Endothelial cell of umbilical vein (primary cell): Measurements from ENCODE around the gene SKP1. TPM values are rescaled to one million over a fixed set of nuclear protein-coding genes. Genes with fewer than 3 reads are reported as not detected.

Source experiments
- BruUV-seq: library from RNA; stranded (reverse); fragments of 400-500 nt; replicated peaks from 2 replicates; lab custom pipeline; 2021; lab: Mats Ljungman, UMichigan
- CTCF ChIA-PET: fragments of 300-600, 350-600 bp; sonication (Branson Sonifier 250); formaldehyde crosslinking; loops from one replicate; lab custom pipeline; 2021; ENCODE audit warnings: antibody characterized with exemption, inconsistent platforms; lab: Charles Lee
- POLR2A ChIA-PET: fragments of 300-600, 350-600 bp; sonication (Branson Sonifier 250); formaldehyde crosslinking; loops from one replicate; lab custom pipeline; 2021; ENCODE audit warnings: antibody characterized with exemption, inconsistent platforms; lab: Charles Lee
- DNase-seq: peaks from one replicate; pipeline ENCODE4 v3.0.0-alpha.2; 2011; ENCODE audit warnings: low read depth, low spot score
- FAIRE-seq: peaks from 2 replicates; lab custom pipeline; 2011; peaks lifted over from hg19 to GRCh38; lab: Jason Lieb, UNC
- H2AFZ ChIP-seq: 2 replicates; pipeline ENCODE4 v1.6.0; 2012; ENCODE audit warnings: low read depth, low read length, control low read depth, inconsistent platforms
- H3K27ac ChIP-seq: 2 replicates; pipeline ENCODE4 v1.5.1; 2011; ENCODE audit warnings: low read depth, mild to moderate bottlenecking, control low read depth, low read length, moderate library complexity; ENCODE audit not compliant: insufficient read depth
- H3K27me3 ChIP-seq, 2 experiments: 2 replicates each; pipeline versions ENCODE4 v1.6.0 to v1.6.1; 2011; ENCODE audit warnings: low read length in 2 of 2, mixed read lengths in 1 of 2; ENCODE audit not compliant: control insufficient read depth in 2 of 2, insufficient read depth in 2 of 2
- H3K36me3 ChIP-seq, 2 experiments: 2 replicates in 1 of 2; 3 replicates in 1 of 2; pipeline ENCODE4 v1.5.1; 2011; ENCODE audit warnings: low read length in 2 of 2, mild to moderate bottlenecking in 1 of 2, moderate library complexity in 1 of 2; ENCODE audit not compliant: control insufficient read depth in 2 of 2, insufficient read depth in 2 of 2; ENCODE audit errors: extremely low read depth in 1 of 2
- H3K4me1 ChIP-seq: 3 replicates; pipeline ENCODE4 v1.5.1; 2011; ENCODE audit warnings: mild to moderate bottlenecking, low read length; ENCODE audit not compliant: control insufficient read depth, insufficient read depth; ENCODE audit errors: extremely low read depth
- H3K4me2 ChIP-seq: 2 replicates; pipeline ENCODE4 v1.6.1; 2011; ENCODE audit warnings: low read length, control low read depth, mixed read lengths; ENCODE audit not compliant: insufficient read depth
- H3K4me3 ChIP-seq, 3 experiments: fragments of 200-600 bp in 1 of 3; sonication (generic), shearing (Covaris generic) in 1 of 3; replicated peaks in 1 of 3; 2 replicates each; pipeline ENCODE4 v1.5.1; 2011 to 2016; ENCODE audit warnings: control low read depth in 3 of 3, low read length in 3 of 3, mild to moderate bottlenecking in 2 of 3, inconsistent platforms in 1 of 3, low read depth in 1 of 3, moderate library complexity in 1 of 3; ENCODE audit not compliant: insufficient read depth in 1 of 3
- H3K79me2 ChIP-seq: 2 replicates; pipeline ENCODE4 v1.6.0; 2012; ENCODE audit warnings: low read length, inconsistent platforms; ENCODE audit not compliant: control insufficient read depth, insufficient read depth
- H3K9ac ChIP-seq: replicated peaks from 2 replicates; pipeline ENCODE3; 2011; ENCODE audit warnings: low read length, control low read depth; ENCODE audit not compliant: insufficient read depth; ENCODE audit errors: extremely low read depth
- H3K9me1 ChIP-seq: replicated peaks from 3 replicates; pipeline ENCODE4 v1.6.0; 2011; ENCODE audit warnings: mild to moderate bottlenecking, low read length; ENCODE audit not compliant: control insufficient read depth, insufficient read depth; ENCODE audit errors: extremely low read depth
- H3K9me3 ChIP-seq: replicated peaks from 2 replicates; pipeline ENCODE4 v1.5.1; 2012; ENCODE audit warnings: low read length, inconsistent platforms; ENCODE audit not compliant: control insufficient read depth, insufficient read depth
- H4K20me1 ChIP-seq: replicated peaks from 2 replicates; pipeline ENCODE3; 2011; ENCODE audit warnings: mild to moderate bottlenecking, low read length; ENCODE audit not compliant: control insufficient read depth, insufficient read depth; ENCODE audit errors: extremely low read depth
- CTCF ChIP-seq, 2 donors: IDR thresholded peaks; 1 replicate in 1 of 2; 2 replicates in 1 of 2; pipeline ENCODE4 v1.5.1; 2011; ENCODE audit warnings: low read length in 2 of 2, mild to moderate bottlenecking in 2 of 2, moderate library complexity in 2 of 2, control low read depth in 1 of 2, inconsistent platforms in 1 of 2, low read depth in 1 of 2; ENCODE audit not compliant: insufficient read depth in 1 of 2; ENCODE audit errors: extremely low read depth in 1 of 2
- EZH2 ChIP-seq: IDR thresholded peaks from 2 replicates; pipeline ENCODE4 v1.6.1; 2012; ENCODE audit warnings: borderline replicate concordance, low read depth, mild to moderate bottlenecking, moderate library complexity, low read length, inconsistent platforms; ENCODE audit not compliant: severe bottlenecking
- FOS ChIP-seq: IDR thresholded peaks from 2 replicates; pipeline ENCODE4 v1.6.1; 2011; ENCODE audit warnings: mild to moderate bottlenecking, low read length, moderate library complexity, borderline replicate concordance; ENCODE audit not compliant: insufficient read depth
- GATA2 ChIP-seq: IDR thresholded peaks from 2 replicates; pipeline ENCODE4 v1.7.0; 2011; ENCODE audit warnings: low read depth, mild to moderate bottlenecking, moderate library complexity, mixed read lengths, low read length; ENCODE audit not compliant: insufficient read length, insufficient read depth
- JUN ChIP-seq: IDR thresholded peaks from 2 replicates; pipeline ENCODE4 v1.6.1; 2011; ENCODE audit warnings: borderline replicate concordance, low read depth; ENCODE audit not compliant: insufficient read length, insufficient read depth
- MAX ChIP-seq: IDR thresholded peaks from 2 replicates; pipeline ENCODE4 v1.6.1; 2011; ENCODE audit not compliant: insufficient read depth, insufficient read length
- MYC ChIP-seq: IDR thresholded peaks from one replicate; pipeline ENCODE4 v1.6.1; 2011; ENCODE audit warnings: mild to moderate bottlenecking, low read depth, low read length
- POLR2A ChIP-seq: IDR thresholded peaks from 2 replicates; pipeline ENCODE4 v1.6.1; 2012; ENCODE audit warnings: low read depth, mild to moderate bottlenecking, control low read depth, low read length
- POLR2AphosphoS5 ChIP-seq: IDR thresholded peaks from 2 replicates; pipeline ENCODE4 v1.6.1; 2012; ENCODE audit warnings: low read depth, mild to moderate bottlenecking, control low read depth, low read length, moderate library complexity; ENCODE audit not compliant: insufficient read depth
- dilution Hi-C: fragments of 300-500 bp; cut with MboI; formaldehyde crosslinking; loops from one replicate; pipeline ENCODE4 v1.15.0; 2019; ENCODE audit warnings: low sequenced_read_pairs; ENCODE audit not compliant: extremely low pct_ligation_motif_present
- intact Hi-C: fragments of 100-400 bp; cut with micrococcal nuclease; formaldehyde crosslinking; loops from one replicate; pipeline ENCODE4 v1.10.0; 2022
- polyA plus RNA-seq, 4 experiments: library from polyadenylated mRNA; depleted of rRNA in 3 of 4; stranded (reverse) in 3 of 4; unstranded in 1 of 4; fragments of >200 nt; gene quantifications; 2 replicates each; pipeline versions ENCODE4 v1.2.1 to v1.2.3, GENCODE V29; 2011 to 2012; ENCODE audit warnings: missing spikeins in 1 of 4
- total RNA-seq: library from RNA; stranded (reverse); gene quantifications from 2 replicates; pipeline ENCODE4 v1.2.3, GENCODE V29; 2021

SKP1 gene
- total and polyA plus RNA-seq, 2 donors (not counting 3 experiments of a cell fraction or from before 2014, with no cell fraction given) = 214 to 320 TPM

GRCh38 chr5:134120386-134121138 is 56.2 kb downstream of the SKP1 start:
- Histone ChIP-seq H3K9me3 (no peaks in the 10 kb centered on the region), H3K4me2 (no peak overlapping the region), H3K27ac (no peak overlapping the region), H3K9me1 (no peaks in the 10 kb centered on the region), H3K9ac (no peak overlapping the region), H4K20me1 (no peaks in the 10 kb centered on the region), H3K27me3 (no peaks in the 10 kb centered on the region), H3K4me1 (no peaks in the 10 kb centered on the region), H3K36me3 (no peaks in the 10 kb centered on the region), H3K4me3 (no peak overlapping the region), H2AFZ (no peak overlapping the region), H3K79me2 (no peaks in the 10 kb centered on the region)
- FAIRE-seq (no peak), DNase-seq (no peak)
- no peak for TF ChIP-seq POLR2AphosphoS5
- TF ChIP-seq JUN = no peak
- no peak for TF ChIP-seq GATA2
- TF ChIP-seq FOS = no peak
- no peak for TF ChIP-seq MAX
- ChIA-PET POLR2A (interaction anchor here (1.3 kb wide), 1 partner anchor 10 kb away, joined by 3 read pairs; no protein-coding TSS in a partner anchor), CTCF (interaction anchor here (0.6 to 3.1 kb wide), 4 partner anchors 19 to 81 kb away, joined by 3 to 10 read pairs (median 6); no protein-coding TSS in a partner anchor)
- BruUV-seq = no TSS peak
- dilution Hi-C loops = no loop called here
- intact Hi-C loops = no loop called here

- Histone ChIP-seq H3K9me3 (no peaks in the 10 kb centered on the region), H4K20me1 (no peaks in the 10 kb centered on the region), H3K27me3 (no peaks in the 10 kb centered on the region), H3K4me2 (no peak overlapping the region), H3K4me1 (peaks cover 2% of the 10 kb centered on the region), H3K9ac (no peak overlapping the region), H3K4me3 (no peak overlapping the region), H3K79me2 (no peaks in the 10 kb centered on the region), H3K27ac (no peak overlapping the region), H3K9me1 (no peaks in the 10 kb centered on the region), H3K36me3 (no peaks in the 10 kb centered on the region), H2AFZ (no peak overlapping the region)
- dilution Hi-C loops (no loop called here), intact Hi-C loops (no loop called here)
- no TSS peak for BruUV-seq
- CTCF ChIA-PET = interaction anchor here (0.6 to 3.1 kb wide), 5 partner anchors 10 to 80 kb away, joined by 3 to 10 read pairs (median 5); no protein-coding TSS in a partner anchor
- POLR2A ChIA-PET = interaction anchor here (1.3 kb wide), 1 partner anchor 11 kb away, joined by 3 read pairs; no protein-coding TSS in a partner anchor
- DNase-seq (no peak), FAIRE-seq (no peak)
- no peak for TF ChIP-seq CTCF (IDR thresholded peaks at IDR 0.05; ENCODE audit: extremely low read depth in 1 of 2, insufficient read depth in 1 of 2, low read depth in 1 of 2, low read length in 2 of 2)
- no peak for TF ChIP-seq FOS
- no peak for TF ChIP-seq GATA2
- TF ChIP-seq POLR2A = no peak
- no peak for TF ChIP-seq MYC
- no peak for TF ChIP-seq MAX
- no peak for TF ChIP-seq EZH2
- no peak for TF ChIP-seq POLR2AphosphoS5
- TF ChIP-seq JUN = no peak
These were observed 57.0 kb downstream of the SKP1 start for GRCh38 chr5:134119720-134120119.
